B cell (primary cell): ENCODE measurements around the gene IGF2BP3.

Experiments
- EZH2 ChIP-seq: IDR thresholded peaks from 2 replicates; pipeline ENCODE4 v1.6.1; 2012; ENCODE audit warnings: borderline replicate concordance, low read depth, mild to moderate bottlenecking, moderate library complexity, low read length; ENCODE audit not compliant: insufficient read depth, poor library complexity, severe bottlenecking
- TF ChIP-seq, protein P1 (sequence below): fragments of 200-600 bp; IDR thresholded peaks from one replicate; pipeline ENCODE4 v1.8.0; 2022; ENCODE audit warnings: antibody characterized with exemption, mild to moderate bottlenecking

DNA sequence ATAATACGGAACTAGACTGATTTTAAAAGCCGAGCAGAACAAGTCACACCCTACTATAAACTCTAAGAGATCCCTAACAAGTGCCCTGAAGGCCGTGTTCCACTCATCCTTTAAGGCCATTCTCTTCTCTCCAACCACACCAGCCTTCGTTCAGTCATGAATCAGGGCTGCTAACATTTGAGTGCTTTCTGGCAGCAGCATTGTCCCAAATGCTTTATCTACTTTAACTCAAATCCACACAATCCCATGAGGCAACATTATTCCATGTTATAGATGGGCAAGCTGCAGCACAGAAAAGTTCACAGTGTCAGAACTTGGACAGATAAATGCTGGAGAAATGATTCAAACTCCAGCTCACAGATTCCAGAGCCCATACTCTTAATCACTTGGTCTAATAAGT lies 97.7 kb downstream of the IGF2BP3 start:
- TF ChIP-seq, protein P1, sequence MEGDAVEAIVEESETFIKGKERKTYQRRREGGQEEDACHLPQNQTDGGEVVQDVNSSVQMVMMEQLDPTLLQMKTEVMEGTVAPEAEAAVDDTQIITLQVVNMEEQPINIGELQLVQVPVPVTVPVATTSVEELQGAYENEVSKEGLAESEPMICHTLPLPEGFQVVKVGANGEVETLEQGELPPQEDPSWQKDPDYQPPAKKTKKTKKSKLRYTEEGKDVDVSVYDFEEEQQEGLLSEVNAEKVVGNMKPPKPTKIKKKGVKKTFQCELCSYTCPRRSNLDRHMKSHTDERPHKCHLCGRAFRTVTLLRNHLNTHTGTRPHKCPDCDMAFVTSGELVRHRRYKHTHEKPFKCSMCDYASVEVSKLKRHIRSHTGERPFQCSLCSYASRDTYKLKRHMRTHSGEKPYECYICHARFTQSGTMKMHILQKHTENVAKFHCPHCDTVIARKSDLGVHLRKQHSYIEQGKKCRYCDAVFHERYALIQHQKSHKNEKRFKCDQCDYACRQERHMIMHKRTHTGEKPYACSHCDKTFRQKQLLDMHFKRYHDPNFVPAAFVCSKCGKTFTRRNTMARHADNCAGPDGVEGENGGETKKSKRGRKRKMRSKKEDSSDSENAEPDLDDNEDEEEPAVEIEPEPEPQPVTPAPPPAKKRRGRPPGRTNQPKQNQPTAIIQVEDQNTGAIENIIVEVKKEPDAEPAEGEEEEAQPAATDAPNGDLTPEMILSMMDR, result no peak
- TF ChIP-seq EZH2, result no peak
